ENCODE data around the gene PGPEP1.
"Not testable (repeated sequence)": the region's sequence is repeated elsewhere in the genome, so short reads cannot be mapped to it uniquely, and the experiment has no call there.

PGPEP1 gene

GRCh38 chr19:18308948-18309325, 31.5 kb upstream of the PGPEP1 start:
- DNase-seq = no peak

- DNase-seq = no peak
Measured at GRCh38 chr19:18309525-18310064, 30.8 kb upstream of the PGPEP1 start.

- no peak for DNase-seq
Measured at GRCh38 chr19:18310118-18310909, 30.1 kb upstream of the PGPEP1 start.

GRCh38 chr19:18310966-18311365, 29.4 kb upstream of the PGPEP1 start:
- DNase-seq = no peak

- no peak for DNase-seq
Measured at GRCh38 chr19:18311502-18312091, 28.8 kb upstream of the PGPEP1 start.

GRCh38 chr19:18312092-18312534, 28.3 kb upstream of the PGPEP1 start:
- DNase-seq = no peak

GRCh38 chr19:18313398-18313797, 27.0 kb upstream of the PGPEP1 start:
- no peak for DNase-seq

GRCh38 chr19:18317961-18318800, 22.2 kb upstream of the PGPEP1 start:
- no peak for DNase-seq

- DNase-seq = no peak
Measured at GRCh38 chr19:18319591-18320135, 20.7 kb upstream of the PGPEP1 start.

- DNase-seq = no peak
Measured at GRCh38 chr19:18320865-18321733, 19.3 kb upstream of the PGPEP1 start.

GRCh38 chr19:18321734-18322102, 18.7 kb upstream of the PGPEP1 start:
- DNase-seq = no peak

- DNase-seq = no peak
Measured at GRCh38 chr19:18322318-18322758, 18.1 kb upstream of the PGPEP1 start.

- peak; percentile 96 for DNase-seq
Measured at GRCh38 chr19:18322759-18323460, 17.5 kb upstream of the PGPEP1 start, which contains the start of gene LSM4. Gene LSM4, minus strand, starts transcription at chr19:18323076. Its CDS starts 56 bp downstream, at chr19:18323020.

GRCh38 chr19:18324373-18324731, 16.0 kb upstream of the PGPEP1 start:
- DNase-seq = not testable (repeated sequence)

- DNase-seq = no peak
Measured at GRCh38 chr19:18326772-18327171, 13.6 kb upstream of the PGPEP1 start.

GRCh38 chr19:18328340-18329034, 11.9 kb upstream of the PGPEP1 start:
- DNase-seq = peak; percentile 96

GRCh38 chr19:18329035-18329376, 11.4 kb upstream of the PGPEP1 start:
- no peak for DNase-seq

GRCh38 chr19:18330868-18331267, 9.5 kb upstream of the PGPEP1 start:
- no peak for DNase-seq

- DNase-seq = no peak
Measured at GRCh38 chr19:18332917-18333530, 7.4 kb upstream of the PGPEP1 start.

GRCh38 chr19:18333680-18334079, 6.7 kb upstream of the PGPEP1 start:
- no peak for DNase-seq
